Subcutaneous adipose tissue (tissue), 4 donors: ENCODE data around the gene MTA3. TPM values are rescaled to one million over a fixed set of nuclear protein-coding genes. Genes with fewer than 3 reads are reported as not detected.

Source experiments
- CTCF ChIP-seq: fragments of 450-650 bp; IDR thresholded peaks from one replicate; pipeline ENCODE4 v1.5.1; 2016; ENCODE audit warnings: low read depth, mild to moderate bottlenecking, control low read depth, antibody characterized with exemption, moderate library complexity
- total RNA-seq, 4 donors: library from RNA; depleted of rRNA; stranded (reverse); fragments of >200 nt; gene quantifications; one replicate each; pipeline ENCODE4 v1.1.0, GENCODE V29; 2016

The MTA3 gene
- total RNA-seq, 4 donors from 2014 or later, result 25.8 to 46.6 (median 27.1) TPM

- no peak for TF ChIP-seq CTCF
These were observed 529 bp upstream of the MTA3 start for GRCh38 chr2:42567806-42568400.

- no peak for TF ChIP-seq CTCF
These were observed 782 bp downstream of the MTA3 start for GRCh38 chr2:42569116-42569711.

GRCh38 chr2:42569883-42570282, 1.5 kb downstream of the MTA3 start:
- TF ChIP-seq CTCF, result no peak

DNA sequence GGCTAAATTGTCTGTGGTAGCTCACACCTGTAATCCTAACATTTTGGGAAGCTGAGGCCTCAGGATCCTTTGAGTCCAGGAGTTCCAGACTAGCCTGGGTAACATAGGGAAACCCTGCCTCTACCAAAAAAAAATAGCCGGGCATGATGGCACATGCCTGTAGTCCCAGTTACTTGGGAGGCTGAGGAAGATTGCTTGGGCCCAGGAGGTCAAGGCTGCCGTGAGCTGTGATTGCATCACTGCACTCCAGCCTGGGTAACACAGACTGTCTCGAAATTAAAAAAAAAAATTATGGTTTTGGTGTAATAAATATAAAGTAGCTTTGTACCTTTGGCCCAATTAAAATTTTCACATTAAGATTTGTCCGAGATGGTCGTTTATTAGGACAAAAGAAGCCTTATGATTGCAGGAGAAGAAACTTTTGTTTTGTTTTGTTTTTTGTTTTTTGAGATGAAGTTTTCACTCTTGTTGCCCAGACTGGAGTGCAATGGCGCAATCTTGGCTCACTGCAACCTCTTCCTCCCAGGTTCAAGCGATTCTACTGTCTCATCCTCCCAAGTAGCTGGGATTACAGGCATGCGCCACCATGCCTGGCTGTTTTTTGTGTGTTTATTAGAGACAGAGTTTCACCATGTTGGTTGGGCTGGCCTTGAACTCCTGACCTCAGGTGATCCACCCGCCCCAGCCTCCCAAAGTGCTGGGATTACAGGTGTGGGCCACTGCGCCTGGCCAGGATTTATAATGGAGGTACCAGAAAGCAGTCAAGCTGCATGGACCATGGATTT, 4.1 kb downstream of the MTA3 start:
- TF ChIP-seq CTCF, result no peak

GRCh38 chr2:42573256-42573655, 4.8 kb downstream of the MTA3 start:
- TF ChIP-seq CTCF, result no peak

- TF ChIP-seq CTCF, result no peak
These were observed 7.1 kb downstream of the MTA3 start for GRCh38 chr2:42575458-42576064.

DNA sequence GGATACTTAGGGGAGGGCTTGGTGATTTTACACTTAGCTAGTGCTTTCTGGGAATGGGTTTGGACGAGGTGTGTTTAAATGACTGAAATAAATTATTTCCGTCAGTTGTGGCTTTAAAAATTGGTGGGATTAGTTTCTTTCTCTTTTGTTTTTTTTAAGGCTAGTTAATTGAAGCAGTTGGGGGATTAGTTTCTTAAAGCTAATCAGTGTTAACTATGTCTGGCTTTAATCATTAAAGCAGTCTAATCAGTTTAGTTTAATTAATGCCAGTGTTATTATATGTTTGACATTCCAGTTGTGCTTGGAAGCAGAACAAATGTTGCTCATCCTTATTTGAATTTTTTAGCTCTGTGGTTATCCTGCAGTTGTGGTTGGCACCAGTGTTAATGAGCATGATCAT, 10.2 kb downstream of the MTA3 start:
- TF ChIP-seq CTCF, result no peak
